Spinal cord (tissue), 10 donors: ENCODE data around the gene ANXA5. TPM values are rescaled to one million over a fixed set of nuclear protein-coding genes. Genes with fewer than 3 reads are reported as not detected.
A peak's percentile ranks its signal among the peaks of the same experiment; 100 is the strongest.

Experiments used
- DNase-seq, 6 donors: peaks; one replicate each; pipeline versions ENCODE4 v3.0.0 to v3.0.0-alpha.2; 2013 to 2015; ENCODE audit warnings: low spot score in 6 of 6, low read depth in 4 of 6
- H3K27ac ChIP-seq: one replicate; pipeline ENCODE4 v1.5.1; 2013; ENCODE audit warnings: low read depth, low read length, control low read depth
- H3K27me3 ChIP-seq: one replicate; pipeline ENCODE4 v1.6.1; 2013; ENCODE audit warnings: low read length; ENCODE audit not compliant: control insufficient read depth, insufficient read depth
- H3K36me3 ChIP-seq: one replicate; pipeline ENCODE4 v1.6.1; 2013; ENCODE audit warnings: low read length; ENCODE audit not compliant: control insufficient read depth, insufficient read depth
- H3K4me1 ChIP-seq: one replicate; pipeline ENCODE4 v1.6.1; 2013; ENCODE audit warnings: low read length; ENCODE audit not compliant: control insufficient read depth, insufficient read depth
- H3K4me3 ChIP-seq: one replicate; pipeline ENCODE4 v1.5.1; 2013; ENCODE audit warnings: low read depth, low read length, control low read depth
- H3K9me3 ChIP-seq: one replicate; pipeline ENCODE4 v1.6.1; 2013; ENCODE audit warnings: low read length; ENCODE audit not compliant: control insufficient read depth, insufficient read depth
- WGBS: methylation state at CpG from one replicate; pipeline ENCODE4 v1.1.5; 2013; ENCODE audit warnings: missing lambda C conversion rate; ENCODE audit not compliant: insufficient coverage; 5-methylcytosine and 5-hydroxymethylcytosine counted together
- polyA plus RNA-seq, 2 donors: library from polyadenylated mRNA; unstranded; fragments of 120-200 nt; gene quantifications; one replicate each; pipeline ENCODE4 v1.2.1, GENCODE V29; 2013; ENCODE audit not compliant: insufficient read length in 2 of 2
- total RNA-seq, 2 donors: library from RNA; depleted of rRNA in 1 of 2; stranded (reverse); fragments of 120-200 nt in 1 of 2; fragments of >200 nt in 1 of 2; gene quantifications; one replicate each; pipeline versions ENCODE4 v1.2.3 to v1.2.4, GENCODE V29; 2013 to 2014
- donor health status: healthy.

ANXA5 gene
- total and polyA plus RNA-seq, 4 donors: 217 to 385 (median 352) TPM

- Histone ChIP-seq H3K27ac (no peak overlapping the region), H3K27me3 (no peaks in the 10 kb centered on the region), H3K36me3 (no peaks in the 10 kb centered on the region), H3K4me3 (no peak overlapping the region), H3K4me1 (no peaks in the 10 kb centered on the region), H3K9me3 (no peaks in the 10 kb centered on the region)
- 97% methylated on average over 3 of the region's 3 CpGs for WGBS
- no peak for DNase-seq
Measured at GRCh38 chr4:121701263-121701662, 4.5 kb upstream of the ANXA5 start.

- Histone ChIP-seq H3K4me3 (no peak overlapping the region), H3K9me3 (no peaks in the 10 kb centered on the region), H3K27me3 (no peaks in the 10 kb centered on the region), H3K4me1 (peaks cover 4% of the 10 kb centered on the region), H3K27ac (no peak overlapping the region), H3K36me3 (no peaks in the 10 kb centered on the region)
- no peak for DNase-seq
- WGBS: 52% methylated on average over 2 of the region's 5 CpGs
Measured at GRCh38 chr4:121698236-121698671, 1.5 kb upstream of the ANXA5 start.

- Histone ChIP-seq H3K9me3 (no peaks in the 10 kb centered on the region), H3K4me1 (peaks cover 4% of the 10 kb centered on the region), H3K27ac (peak overlapping the region; percentile 94), H3K4me3 (peak overlapping the region; percentile 89), H3K36me3 (no peaks in the 10 kb centered on the region), H3K27me3 (no peaks in the 10 kb centered on the region)
- WGBS: 66% methylated on average over 8 of the region's 9 CpGs
- no peak for DNase-seq
Measured at GRCh38 chr4:121697564-121697963, 784 bp upstream of the ANXA5 start.

GRCh38 chr4:121696170-121696580, 605 bp downstream of the ANXA5 start:
- Histone ChIP-seq H3K4me3 (peak overlapping the region; percentile 89), H3K36me3 (no peaks in the 10 kb centered on the region), H3K9me3 (no peaks in the 10 kb centered on the region), H3K27me3 (no peaks in the 10 kb centered on the region), H3K4me1 (peaks cover 4% of the 10 kb centered on the region), H3K27ac (peak overlapping the region; percentile 94)
- 0% methylated on average over 22 of the region's 26 CpGs for WGBS
- DNase-seq: peak in 5 of 6 donors; percentile 29 to 79 (median 50)

- WGBS: no CpG with 5 or more reads among the region's 4 CpGs
- no peak for DNase-seq
- H3K4me3 ChIP-seq: no peak overlapping the region
- no peaks in the 10 kb centered on the region for H3K9me3 ChIP-seq
- no peaks in the 10 kb centered on the region for H3K36me3 ChIP-seq
- no peaks in the 10 kb centered on the region for H3K27me3 ChIP-seq
- H3K4me1 ChIP-seq: peaks cover 4% of the 10 kb centered on the region
- no peak overlapping the region for H3K27ac ChIP-seq
Measured at GRCh38 chr4:121693886-121694285, 2.9 kb downstream of the ANXA5 start.

- 90% methylated on average over 2 of the region's 2 CpGs for WGBS
- Histone ChIP-seq H3K4me1 (peaks cover 4% of the 10 kb centered on the region), H3K9me3 (no peaks in the 10 kb centered on the region), H3K36me3 (no peaks in the 10 kb centered on the region), H3K27me3 (no peaks in the 10 kb centered on the region), H3K27ac (no peak overlapping the region), H3K4me3 (no peak overlapping the region)
- DNase-seq: no peak
Measured at GRCh38 chr4:121693450-121693849, 3.3 kb downstream of the ANXA5 start.

GRCh38 chr4:121692261-121692660, 4.5 kb downstream of the ANXA5 start:
- DNase-seq: no peak
- no peaks in the 10 kb centered on the region for H3K9me3 ChIP-seq
- no peaks in the 10 kb centered on the region for H3K27me3 ChIP-seq
- no peak overlapping the region for H3K27ac ChIP-seq
- H3K36me3 ChIP-seq: no peaks in the 10 kb centered on the region
- H3K4me1 ChIP-seq: peaks cover 4% of the 10 kb centered on the region
- H3K4me3 ChIP-seq: no peak overlapping the region

- Histone ChIP-seq H3K9me3 (no peaks in the 10 kb centered on the region), H3K27ac (no peak overlapping the region), H3K4me3 (no peak overlapping the region), H3K27me3 (no peaks in the 10 kb centered on the region), H3K4me1 (no peaks in the 10 kb centered on the region), H3K36me3 (no peaks in the 10 kb centered on the region)
- no peak for DNase-seq
- 92% methylated on average over 2 of the region's 2 CpGs for WGBS
Measured at GRCh38 chr4:121690001-121690400, 6.8 kb downstream of the ANXA5 start.

GRCh38 chr4:121688701-121689100, 8.1 kb downstream of the ANXA5 start:
- Histone ChIP-seq H3K4me3 (no peak overlapping the region), H3K4me1 (no peaks in the 10 kb centered on the region), H3K27me3 (no peaks in the 10 kb centered on the region), H3K27ac (no peak overlapping the region), H3K9me3 (no peaks in the 10 kb centered on the region), H3K36me3 (no peaks in the 10 kb centered on the region)
- no peak for DNase-seq
- WGBS: no CpG with 5 or more reads among the region's 2 CpGs

- Histone ChIP-seq H3K36me3 (no peaks in the 10 kb centered on the region), H3K9me3 (no peaks in the 10 kb centered on the region), H3K4me3 (no peak overlapping the region), H3K27me3 (no peaks in the 10 kb centered on the region), H3K27ac (no peak overlapping the region), H3K4me1 (no peaks in the 10 kb centered on the region)
- 86% methylated on average over 1 of the region's 2 CpGs for WGBS
- DNase-seq: no peak
Measured at GRCh38 chr4:121688261-121688660, 8.5 kb downstream of the ANXA5 start.
